ENCODE results near the gene SPAST. TPM values are rescaled to one million over a fixed set of nuclear protein-coding genes. Genes with fewer than 3 reads are reported as not detected.
A peak's percentile ranks its signal among the peaks of the same experiment; 100 is the strongest.

The SPAST gene
- total and polyA plus RNA-seq, 9 of the 15 experiments (the other 6 are each of a cell fraction or from before 2014, with no cell fraction given) = 7.4 to 37.0 (median 19.0) TPM

DNA sequence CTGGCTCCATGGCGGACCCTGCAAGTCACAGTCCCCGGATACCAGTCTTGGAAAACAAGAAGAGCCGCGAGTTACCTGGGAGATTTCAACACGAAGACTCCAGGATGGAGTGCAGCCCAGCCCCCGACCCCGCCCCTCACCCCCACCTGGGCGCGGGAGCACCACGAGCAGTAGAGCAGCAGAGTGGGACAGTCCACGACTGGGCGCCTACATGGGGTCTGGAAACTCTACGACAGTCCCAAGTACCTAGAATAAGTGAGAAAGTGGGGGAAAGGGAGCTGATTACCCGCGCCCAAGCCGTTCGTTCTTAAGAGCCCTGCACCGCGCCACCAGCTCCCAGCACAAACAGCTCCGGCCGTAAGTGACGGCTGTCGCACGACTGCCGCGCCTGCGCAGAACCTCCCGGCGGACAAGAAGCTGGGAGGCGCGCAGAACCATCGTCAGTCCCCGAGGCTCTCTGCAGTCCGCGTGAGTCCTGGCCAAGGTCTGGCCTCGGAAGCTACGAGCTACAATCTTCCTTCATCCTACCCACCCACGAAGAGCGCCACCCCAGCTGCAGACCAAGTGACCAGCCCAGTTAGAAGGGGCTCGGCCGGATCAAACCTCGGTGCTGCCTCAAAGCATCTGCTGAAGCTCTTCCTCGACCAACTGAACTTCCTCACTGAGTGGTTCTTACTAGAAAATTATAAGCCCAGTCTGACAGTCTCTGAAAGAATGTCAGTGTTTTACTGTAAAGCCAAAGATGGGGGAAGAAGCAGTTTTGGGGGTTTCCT lies 23.7 kb upstream of the SPAST start, which contains the start of gene DPY30 (continued):
- TF ChIP-seq, protein P1, sequence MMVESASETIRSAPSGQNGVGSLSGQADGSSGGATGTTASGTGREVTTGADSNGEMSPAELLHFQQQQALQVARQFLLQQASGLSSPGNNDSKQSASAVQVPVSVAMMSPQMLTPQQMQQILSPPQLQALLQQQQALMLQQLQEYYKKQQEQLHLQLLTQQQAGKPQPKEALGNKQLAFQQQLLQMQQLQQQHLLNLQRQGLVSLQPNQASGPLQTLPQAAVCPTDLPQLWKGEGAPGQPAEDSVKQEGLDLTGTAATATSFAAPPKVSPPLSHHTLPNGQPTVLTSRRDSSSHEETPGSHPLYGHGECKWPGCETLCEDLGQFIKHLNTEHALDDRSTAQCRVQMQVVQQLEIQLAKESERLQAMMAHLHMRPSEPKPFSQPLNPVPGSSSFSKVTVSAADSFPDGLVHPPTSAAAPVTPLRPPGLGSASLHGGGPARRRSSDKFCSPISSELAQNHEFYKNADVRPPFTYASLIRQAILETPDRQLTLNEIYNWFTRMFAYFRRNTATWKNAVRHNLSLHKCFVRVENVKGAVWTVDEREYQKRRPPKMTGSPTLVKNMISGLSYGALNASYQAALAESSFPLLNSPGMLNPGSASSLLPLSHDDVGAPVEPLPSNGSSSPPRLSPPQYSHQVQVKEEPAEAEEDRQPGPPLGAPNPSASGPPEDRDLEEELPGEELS (CRISPR knock-in tag; IDR thresholded peaks at IDR 0.05; ENCODE audit: borderline replicate concordance) = peak; percentile 81; the same call in 1 of the 2 replicates
- TF ChIP-seq CXXC5 (CRISPR knock-in tag; IDR thresholded peaks at IDR 0.05) = peak; percentile 59
- TF ChIP-seq CCNT2 (IDR thresholded peaks at IDR 0.05; ENCODE audit: borderline replicate concordance, extremely low read depth, insufficient read length, low read depth, low read length) = peak; percentile 33
- TF ChIP-seq GABPB1 (CRISPR knock-in tag; IDR thresholded peaks at IDR 0.05) = peak; percentile 57; the same call in 1 of the 2 replicates
- TF ChIP-seq ZNF24 (IDR thresholded peaks at IDR 0.05) = no peak
- peak; percentile 90 for TF ChIP-seq PHF8 (IDR thresholded peaks at IDR 0.05; ENCODE audit: borderline replicate concordance, low read length)
- peak; percentile 63; the same call in 1 of the 2 replicates for TF ChIP-seq MTA1 (IDR thresholded peaks at IDR 0.05; ENCODE audit: borderline replicate concordance)
- peak; percentile 93 for TF ChIP-seq TBP (optimal IDR thresholded peaks at IDR 0.05; ENCODE audit: low read depth, low read length)
- peak; percentile 93 for TF ChIP-seq POLR2AphosphoS2 (IDR thresholded peaks at IDR 0.05; ENCODE audit: low read length)
- TF ChIP-seq ATF7 (IDR thresholded peaks at IDR 0.05) = peak; percentile 77
- TF ChIP-seq, protein P2, sequence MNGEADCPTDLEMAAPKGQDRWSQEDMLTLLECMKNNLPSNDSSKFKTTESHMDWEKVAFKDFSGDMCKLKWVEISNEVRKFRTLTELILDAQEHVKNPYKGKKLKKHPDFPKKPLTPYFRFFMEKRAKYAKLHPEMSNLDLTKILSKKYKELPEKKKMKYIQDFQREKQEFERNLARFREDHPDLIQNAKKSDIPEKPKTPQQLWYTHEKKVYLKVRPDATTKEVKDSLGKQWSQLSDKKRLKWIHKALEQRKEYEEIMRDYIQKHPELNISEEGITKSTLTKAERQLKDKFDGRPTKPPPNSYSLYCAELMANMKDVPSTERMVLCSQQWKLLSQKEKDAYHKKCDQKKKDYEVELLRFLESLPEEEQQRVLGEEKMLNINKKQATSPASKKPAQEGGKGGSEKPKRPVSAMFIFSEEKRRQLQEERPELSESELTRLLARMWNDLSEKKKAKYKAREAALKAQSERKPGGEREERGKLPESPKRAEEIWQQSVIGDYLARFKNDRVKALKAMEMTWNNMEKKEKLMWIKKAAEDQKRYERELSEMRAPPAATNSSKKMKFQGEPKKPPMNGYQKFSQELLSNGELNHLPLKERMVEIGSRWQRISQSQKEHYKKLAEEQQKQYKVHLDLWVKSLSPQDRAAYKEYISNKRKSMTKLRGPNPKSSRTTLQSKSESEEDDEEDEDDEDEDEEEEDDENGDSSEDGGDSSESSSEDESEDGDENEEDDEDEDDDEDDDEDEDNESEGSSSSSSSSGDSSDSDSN (IDR thresholded peaks at IDR 0.05; ENCODE audit: borderline replicate concordance in 1 of 2, low read depth in 2 of 2, low read length in 2 of 2) = peak; percentile 80 to 92; a peak in 3 of 4 replicates
- 0 out of 4 replicates have a peak, but pooled peaks of 1 of the 2 experiments have one; percentile 42 for TF ChIP-seq FOXK2 (conservative IDR thresholded peaks at IDR 0.05 in 1 of 2, IDR thresholded peaks at IDR 0.05 in 1 of 2; ENCODE audit: low read depth in 2 of 2)
- TF ChIP-seq, protein P3, sequence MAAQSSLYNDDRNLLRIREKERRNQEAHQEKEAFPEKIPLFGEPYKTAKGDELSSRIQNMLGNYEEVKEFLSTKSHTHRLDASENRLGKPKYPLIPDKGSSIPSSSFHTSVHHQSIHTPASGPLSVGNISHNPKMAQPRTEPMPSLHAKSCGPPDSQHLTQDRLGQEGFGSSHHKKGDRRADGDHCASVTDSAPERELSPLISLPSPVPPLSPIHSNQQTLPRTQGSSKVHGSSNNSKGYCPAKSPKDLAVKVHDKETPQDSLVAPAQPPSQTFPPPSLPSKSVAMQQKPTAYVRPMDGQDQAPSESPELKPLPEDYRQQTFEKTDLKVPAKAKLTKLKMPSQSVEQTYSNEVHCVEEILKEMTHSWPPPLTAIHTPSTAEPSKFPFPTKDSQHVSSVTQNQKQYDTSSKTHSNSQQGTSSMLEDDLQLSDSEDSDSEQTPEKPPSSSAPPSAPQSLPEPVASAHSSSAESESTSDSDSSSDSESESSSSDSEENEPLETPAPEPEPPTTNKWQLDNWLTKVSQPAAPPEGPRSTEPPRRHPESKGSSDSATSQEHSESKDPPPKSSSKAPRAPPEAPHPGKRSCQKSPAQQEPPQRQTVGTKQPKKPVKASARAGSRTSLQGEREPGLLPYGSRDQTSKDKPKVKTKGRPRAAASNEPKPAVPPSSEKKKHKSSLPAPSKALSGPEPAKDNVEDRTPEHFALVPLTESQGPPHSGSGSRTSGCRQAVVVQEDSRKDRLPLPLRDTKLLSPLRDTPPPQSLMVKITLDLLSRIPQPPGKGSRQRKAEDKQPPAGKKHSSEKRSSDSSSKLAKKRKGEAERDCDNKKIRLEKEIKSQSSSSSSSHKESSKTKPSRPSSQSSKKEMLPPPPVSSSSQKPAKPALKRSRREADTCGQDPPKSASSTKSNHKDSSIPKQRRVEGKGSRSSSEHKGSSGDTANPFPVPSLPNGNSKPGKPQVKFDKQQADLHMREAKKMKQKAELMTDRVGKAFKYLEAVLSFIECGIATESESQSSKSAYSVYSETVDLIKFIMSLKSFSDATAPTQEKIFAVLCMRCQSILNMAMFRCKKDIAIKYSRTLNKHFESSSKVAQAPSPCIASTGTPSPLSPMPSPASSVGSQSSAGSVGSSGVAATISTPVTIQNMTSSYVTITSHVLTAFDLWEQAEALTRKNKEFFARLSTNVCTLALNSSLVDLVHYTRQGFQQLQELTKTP (IDR thresholded peaks at IDR 0.05; ENCODE audit: low read depth in 1 of 2, partially characterized antibody in 2 of 2) = peak in 1 of 2 experiments; percentile 32
- TF ChIP-seq, protein P4, sequence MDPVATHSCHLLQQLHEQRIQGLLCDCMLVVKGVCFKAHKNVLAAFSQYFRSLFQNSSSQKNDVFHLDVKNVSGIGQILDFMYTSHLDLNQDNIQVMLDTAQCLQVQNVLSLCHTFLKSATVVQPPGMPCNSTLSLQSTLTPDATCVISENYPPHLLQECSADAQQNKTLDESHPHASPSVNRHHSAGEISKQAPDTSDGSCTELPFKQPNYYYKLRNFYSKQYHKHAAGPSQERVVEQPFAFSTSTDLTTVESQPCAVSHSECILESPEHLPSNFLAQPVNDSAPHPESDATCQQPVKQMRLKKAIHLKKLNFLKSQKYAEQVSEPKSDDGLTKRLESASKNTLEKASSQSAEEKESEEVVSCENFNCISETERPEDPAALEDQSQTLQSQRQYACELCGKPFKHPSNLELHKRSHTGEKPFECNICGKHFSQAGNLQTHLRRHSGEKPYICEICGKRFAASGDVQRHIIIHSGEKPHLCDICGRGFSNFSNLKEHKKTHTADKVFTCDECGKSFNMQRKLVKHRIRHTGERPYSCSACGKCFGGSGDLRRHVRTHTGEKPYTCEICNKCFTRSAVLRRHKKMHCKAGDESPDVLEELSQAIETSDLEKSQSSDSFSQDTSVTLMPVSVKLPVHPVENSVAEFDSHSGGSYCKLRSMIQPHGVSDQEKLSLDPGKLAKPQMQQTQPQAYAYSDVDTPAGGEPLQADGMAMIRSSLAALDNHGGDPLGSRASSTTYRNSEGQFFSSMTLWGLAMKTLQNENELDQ (CRISPR knock-in tag; IDR thresholded peaks at IDR 0.05; ENCODE audit: borderline replicate concordance) = no peak
- TF ChIP-seq CHCHD3 (CRISPR knock-in tag; IDR thresholded peaks at IDR 0.05) = no peak

Measured in K562 (cell line).